ENCODE data around the gene CLIP4. TPM values are rescaled to one million over a fixed set of nuclear protein-coding genes. Genes with fewer than 3 reads are reported as not detected.
"Not testable (repeated sequence)": the region's sequence is repeated elsewhere in the genome, so short reads cannot be mapped to it uniquely, and the experiment has no call there.

Gene CLIP4
- total RNA-seq, 3 donors from 2014 or later (not counting 1 experiment from before 2014, with no cell fraction given), result 56.8 to 88.0 (median 72.6) TPM

- no peak for TF ChIP-seq CTCF (IDR thresholded peaks at IDR 0.05)
- H3K9me3 ChIP-seq (ENCODE audit: control insufficient read depth, insufficient read depth, low read length), result peaks cover 9% of the 10 kb centered on the region
- Mint-ChIP-seq H3K4me3 (no peak overlapping the region), H3K27ac (no peak overlapping the region), H3K4me1 (no peaks in the 10 kb centered on the region), H3K27me3 (ENCODE audit: low read depth in 2 of 2) (no peaks in the 10 kb centered on the region), H3K9me3 (no peaks in the 10 kb centered on the region), H3K36me3 (no peaks in the 10 kb centered on the region)
- WGBS (ENCODE audit: insufficient coverage), result 85% methylated on average over 5 of the region's 5 CpGs
- no peaks in the 10 kb centered on the region for H3K4me1 ChIP-seq (ENCODE audit: control insufficient read depth, insufficient read depth, low read length)
- H3K27ac ChIP-seq (ENCODE audit: low read length), result no peak overlapping the region
- no peaks in the 10 kb centered on the region for H3K27me3 ChIP-seq (ENCODE audit: control insufficient read depth, insufficient read depth, low read length)
- H3K36me3 ChIP-seq (ENCODE audit: control insufficient read depth, insufficient read depth, low read length), result no peaks in the 10 kb centered on the region
- ATAC-seq, result no peak
- no peak for DNase-seq
- H3K4me3 ChIP-seq (ENCODE audit: low read length), result no peak overlapping the region
- intact Hi-C loops (cut with micrococcal nuclease), result no loop called here
Observed at GRCh38 chr2:29082804-29083495, 32.3 kb upstream of the CLIP4 start.

- ATAC-seq, result no peak
- Histone ChIP-seq H3K27ac (ENCODE audit: low read length) (no peak overlapping the region), H3K9me3 (ENCODE audit: control insufficient read depth, insufficient read depth, low read length) (peaks cover 9% of the 10 kb centered on the region), H3K36me3 (ENCODE audit: control insufficient read depth, insufficient read depth, low read length) (no peaks in the 10 kb centered on the region), H3K4me1 (ENCODE audit: control insufficient read depth, insufficient read depth, low read length) (no peaks in the 10 kb centered on the region), H3K27me3 (ENCODE audit: control insufficient read depth, insufficient read depth, low read length) (no peaks in the 10 kb centered on the region), H3K4me3 (ENCODE audit: low read length) (no peak overlapping the region)
- intact Hi-C loops (cut with micrococcal nuclease), result no loop called here
- 92% methylated on average over 1 of the region's 1 CpG for WGBS (ENCODE audit: insufficient coverage)
- no peaks in the 10 kb centered on the region for H3K9me3 Mint-ChIP-seq
- no peak overlapping the region for H3K27ac Mint-ChIP-seq
- no peaks in the 10 kb centered on the region for H3K4me1 Mint-ChIP-seq
- no peaks in the 10 kb centered on the region for H3K36me3 Mint-ChIP-seq
- H3K4me3 Mint-ChIP-seq, result no peak overlapping the region
- H3K27me3 Mint-ChIP-seq (ENCODE audit: low read depth in 2 of 2), result no peaks in the 10 kb centered on the region
- no peak for TF ChIP-seq CTCF (IDR thresholded peaks at IDR 0.05)
- no peak for DNase-seq
Observed at GRCh38 chr2:29084554-29084953, 30.7 kb upstream of the CLIP4 start.

- H3K4me1 Mint-ChIP-seq; H3K27ac ChIP-seq (ENCODE audit: low read length); H3K9me3 ChIP-seq (ENCODE audit: control insufficient read depth, insufficient read depth, low read length); H3K4me3 ChIP-seq (ENCODE audit: low read length); H3K9me3 Mint-ChIP-seq; H3K27me3 ChIP-seq (ENCODE audit: control insufficient read depth, insufficient read depth, low read length); H3K36me3 ChIP-seq (ENCODE audit: control insufficient read depth, insufficient read depth, low read length); intact Hi-C loops (cut with micrococcal nuclease); H3K4me1 ChIP-seq (ENCODE audit: control insufficient read depth, insufficient read depth, low read length); H3K27ac Mint-ChIP-seq; ATAC-seq; H3K4me3 Mint-ChIP-seq; DNase-seq; H3K27me3 Mint-ChIP-seq (ENCODE audit: low read depth in 2 of 2); H3K36me3 Mint-ChIP-seq: not testable (repeated sequence)
- WGBS (ENCODE audit: insufficient coverage), result 93% methylated on average over 7 of the region's 7 CpGs
Observed at GRCh38 chr2:29090311-29090710, 24.9 kb upstream of the CLIP4 start.

- H3K27ac ChIP-seq (ENCODE audit: low read length), result no peak overlapping the region
- no peaks in the 10 kb centered on the region for H3K27me3 Mint-ChIP-seq (ENCODE audit: low read depth in 2 of 2)
- no peaks in the 10 kb centered on the region for H3K4me1 ChIP-seq (ENCODE audit: control insufficient read depth, insufficient read depth, low read length)
- no peaks in the 10 kb centered on the region for H3K36me3 ChIP-seq (ENCODE audit: control insufficient read depth, insufficient read depth, low read length)
- H3K4me3 Mint-ChIP-seq, result no peak overlapping the region
- no peak for ATAC-seq
- no peak overlapping the region for H3K27ac Mint-ChIP-seq
- intact Hi-C loops (cut with micrococcal nuclease), result no loop called here
- TF ChIP-seq CTCF (IDR thresholded peaks at IDR 0.05), result no peak
- H3K4me3 ChIP-seq (ENCODE audit: low read length), result no peak overlapping the region
- no peak for DNase-seq
- no peaks in the 10 kb centered on the region for H3K36me3 Mint-ChIP-seq
- WGBS (ENCODE audit: insufficient coverage), result 91% methylated on average over 8 of the region's 8 CpGs
- no peaks in the 10 kb centered on the region for H3K9me3 Mint-ChIP-seq
- no peaks in the 10 kb centered on the region for H3K27me3 ChIP-seq (ENCODE audit: control insufficient read depth, insufficient read depth, low read length)
- H3K4me1 Mint-ChIP-seq, result no peaks in the 10 kb centered on the region
- no peaks in the 10 kb centered on the region for H3K9me3 ChIP-seq (ENCODE audit: control insufficient read depth, insufficient read depth, low read length)
Observed at GRCh38 chr2:29096969-29097368, 18.2 kb upstream of the CLIP4 start.
